Body of pancreas (tissue), 4 donors: ENCODE data around the gene PRG2.

Source experiments
- POLR2A ChIP-seq, 3 donors: fragments of 450-650 bp; IDR thresholded peaks; one replicate each; pipeline ENCODE4 v1.6.1; 2016; ENCODE audit warnings: antibody characterized with exemption in 3 of 3, mild to moderate bottlenecking in 2 of 3
- TF ChIP-seq, protein P1 (sequence below), 7 experiments: fragments of 450-650 bp in 4 of 7; fragments of 200-600 bp in 3 of 7; sonication (generic) in 3 of 7; IDR thresholded peaks; one replicate each; pipeline ENCODE4 v1.5.1; 2016 to 2019; ENCODE audit warnings: antibody characterized with exemption in 7 of 7

DNA sequence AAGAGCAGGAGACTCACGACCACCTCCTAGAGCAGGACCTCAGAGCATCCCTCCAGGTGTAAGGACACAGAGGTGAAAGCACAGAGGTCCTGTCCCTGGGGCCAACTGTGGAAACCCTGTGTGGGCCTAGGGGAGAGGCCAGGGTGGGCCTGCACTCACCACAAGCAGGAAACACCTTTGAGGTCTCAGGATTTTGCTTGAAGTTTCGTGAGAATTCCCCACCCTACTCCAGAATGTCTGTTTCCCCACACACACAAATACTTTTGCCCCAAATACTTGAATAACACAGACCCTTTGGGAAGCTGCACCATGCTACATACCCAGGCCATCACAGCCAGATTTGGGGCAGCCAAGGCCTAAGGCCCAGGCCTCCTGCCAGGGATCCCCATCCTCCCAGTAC, 18.3 kb upstream of the PRG2 start:
- TF ChIP-seq, protein P1, sequence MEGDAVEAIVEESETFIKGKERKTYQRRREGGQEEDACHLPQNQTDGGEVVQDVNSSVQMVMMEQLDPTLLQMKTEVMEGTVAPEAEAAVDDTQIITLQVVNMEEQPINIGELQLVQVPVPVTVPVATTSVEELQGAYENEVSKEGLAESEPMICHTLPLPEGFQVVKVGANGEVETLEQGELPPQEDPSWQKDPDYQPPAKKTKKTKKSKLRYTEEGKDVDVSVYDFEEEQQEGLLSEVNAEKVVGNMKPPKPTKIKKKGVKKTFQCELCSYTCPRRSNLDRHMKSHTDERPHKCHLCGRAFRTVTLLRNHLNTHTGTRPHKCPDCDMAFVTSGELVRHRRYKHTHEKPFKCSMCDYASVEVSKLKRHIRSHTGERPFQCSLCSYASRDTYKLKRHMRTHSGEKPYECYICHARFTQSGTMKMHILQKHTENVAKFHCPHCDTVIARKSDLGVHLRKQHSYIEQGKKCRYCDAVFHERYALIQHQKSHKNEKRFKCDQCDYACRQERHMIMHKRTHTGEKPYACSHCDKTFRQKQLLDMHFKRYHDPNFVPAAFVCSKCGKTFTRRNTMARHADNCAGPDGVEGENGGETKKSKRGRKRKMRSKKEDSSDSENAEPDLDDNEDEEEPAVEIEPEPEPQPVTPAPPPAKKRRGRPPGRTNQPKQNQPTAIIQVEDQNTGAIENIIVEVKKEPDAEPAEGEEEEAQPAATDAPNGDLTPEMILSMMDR (IDR thresholded peaks at IDR 0.05) = no peak
- TF ChIP-seq POLR2A (IDR thresholded peaks at IDR 0.05) = no peak
